ENCODE results near the gene RBM17. TPM values are rescaled to one million over a fixed set of nuclear protein-coding genes. Genes with fewer than 3 reads are reported as not detected.

Gene RBM17
- total and polyA plus RNA-seq, 2 of the 4 experiments (the other 2 are of a cell fraction) = 24.6 to 56.7 TPM

DNA sequence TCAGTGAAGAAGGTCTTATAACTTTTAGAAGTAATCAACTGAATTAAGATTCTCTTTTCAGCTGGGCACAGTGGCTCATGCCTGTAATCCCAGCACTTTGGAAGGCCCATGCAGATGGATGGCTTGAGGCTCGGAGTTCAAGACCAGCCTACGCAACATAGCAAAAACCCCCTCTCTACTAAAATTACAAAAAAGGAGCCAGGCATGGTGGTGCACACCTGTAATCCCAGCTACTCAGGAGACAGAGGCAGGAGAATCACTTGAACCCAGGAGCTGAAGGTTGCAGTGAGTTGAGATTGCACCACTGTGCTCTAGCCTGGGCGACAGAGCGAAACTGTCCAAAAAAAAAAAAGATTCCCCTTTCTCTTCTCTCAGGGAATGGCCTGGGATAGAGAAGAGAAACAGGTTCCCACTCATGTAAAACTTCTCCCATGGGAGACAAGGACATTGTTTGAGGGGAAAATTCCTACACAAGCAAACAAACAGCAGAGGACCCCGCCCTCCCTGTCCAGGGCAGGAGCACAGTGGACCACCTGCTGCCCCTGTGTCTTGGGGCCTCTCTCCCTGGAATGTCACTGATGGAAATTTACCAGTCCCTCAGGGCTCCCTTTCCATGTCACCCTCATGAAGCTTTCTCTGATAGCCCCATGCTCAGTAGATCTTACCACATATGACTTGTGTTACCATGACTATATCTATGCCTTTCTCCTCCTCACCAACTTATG lies 32.3 kb upstream of the RBM17 start:
- H3K27me3 ChIP-seq (ENCODE audit: control insufficient read depth, insufficient read depth, low read length) = peaks cover 19% of the 10 kb centered on the region
- H3K27ac ChIP-seq (ENCODE audit: insufficient read depth, low read length) = no peak overlapping the region
- no peak overlapping the region for H2BK20ac ChIP-seq (ENCODE audit: low read depth, low read length)
- H3K56ac ChIP-seq (ENCODE audit: extremely low read depth, insufficient read depth, low read length) = no peak overlapping the region
- H2AFZ ChIP-seq (replicated peaks; ENCODE audit: low read length, poor library complexity) = no peak overlapping the region
- TF ChIP-seq POLR2A (IDR thresholded peaks at IDR 0.05; ENCODE audit: low read depth, low read length) (no peak), CHD1 (IDR thresholded peaks at IDR 0.05; ENCODE audit: low read depth, low read length) (no peak), RFX5 (IDR thresholded peaks at IDR 0.05; ENCODE audit: low read depth, low read length) (no peak), CEBPB (IDR thresholded peaks at IDR 0.05; ENCODE audit: low read depth, low read length) (no peak), BHLHE40 (IDR thresholded peaks at IDR 0.05; ENCODE audit: low read depth, low read length) (no peak)
- TF ChIP-seq, protein P1, sequence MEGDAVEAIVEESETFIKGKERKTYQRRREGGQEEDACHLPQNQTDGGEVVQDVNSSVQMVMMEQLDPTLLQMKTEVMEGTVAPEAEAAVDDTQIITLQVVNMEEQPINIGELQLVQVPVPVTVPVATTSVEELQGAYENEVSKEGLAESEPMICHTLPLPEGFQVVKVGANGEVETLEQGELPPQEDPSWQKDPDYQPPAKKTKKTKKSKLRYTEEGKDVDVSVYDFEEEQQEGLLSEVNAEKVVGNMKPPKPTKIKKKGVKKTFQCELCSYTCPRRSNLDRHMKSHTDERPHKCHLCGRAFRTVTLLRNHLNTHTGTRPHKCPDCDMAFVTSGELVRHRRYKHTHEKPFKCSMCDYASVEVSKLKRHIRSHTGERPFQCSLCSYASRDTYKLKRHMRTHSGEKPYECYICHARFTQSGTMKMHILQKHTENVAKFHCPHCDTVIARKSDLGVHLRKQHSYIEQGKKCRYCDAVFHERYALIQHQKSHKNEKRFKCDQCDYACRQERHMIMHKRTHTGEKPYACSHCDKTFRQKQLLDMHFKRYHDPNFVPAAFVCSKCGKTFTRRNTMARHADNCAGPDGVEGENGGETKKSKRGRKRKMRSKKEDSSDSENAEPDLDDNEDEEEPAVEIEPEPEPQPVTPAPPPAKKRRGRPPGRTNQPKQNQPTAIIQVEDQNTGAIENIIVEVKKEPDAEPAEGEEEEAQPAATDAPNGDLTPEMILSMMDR (conservative IDR thresholded peaks at IDR 0.05; ENCODE audit: low read depth, low read length) = no peak
- no peak overlapping the region for H3K14ac ChIP-seq (replicated peaks; ENCODE audit: low read depth, low read length)
- no peaks in the 10 kb centered on the region for H3K79me1 ChIP-seq (ENCODE audit: low read depth in 1 of 2, low read length in 2 of 2)
- POLR2A ChIA-PET (ENCODE audit: unreplicated experiment) = no interaction called here
- no peak overlapping the region for H2AK5ac ChIP-seq (ENCODE audit: low read depth, low read length)
- H3K9ac ChIP-seq (ENCODE audit: low read depth, low read length) = no peak overlapping the region
- H4K5ac ChIP-seq (ENCODE audit: low read depth, low read length) = no peak overlapping the region
- no peak for DNase-seq
- H2BK5ac ChIP-seq (ENCODE audit: low read depth, low read length, poor library complexity, severe bottlenecking) = no peak overlapping the region
- WGBS, 2 experiments (ENCODE audit: extremely low coverage in 2 of 2, insufficient read length in 1 of 2) = 40% methylated on average over 1 of the region's 5 CpGs; no CpG with 5 or more reads in 1 of the 2 experiments
- in situ Hi-C loops (cut with MboI; ENCODE audit: low sequenced_read_pairs) = no loop called here
- CTCF ChIA-PET = no interaction called here
- H4K20me1 ChIP-seq (ENCODE audit: insufficient read depth, low read length) = no peaks in the 10 kb centered on the region
- no peak overlapping the region for H4K8ac ChIP-seq (ENCODE audit: low read depth in 2 of 2, low read length in 2 of 2)
- BruUV-seq (replicated peaks) = no TSS peak
- no peak overlapping the region for H3K18ac ChIP-seq (ENCODE audit: low read depth, low read length)
- intact Hi-C loops (cut with micrococcal nuclease) = no loop called here
- H3K4me2 ChIP-seq (ENCODE audit: low read depth, low read length) = no peak overlapping the region
- H3K4ac ChIP-seq (ENCODE audit: low read depth, low read length) = no peak overlapping the region
- H3K9me1 ChIP-seq (ENCODE audit: insufficient read depth, low read length) = no peaks in the 10 kb centered on the region
- H3K4me3 ChIP-seq (ENCODE audit: insufficient read depth, low read depth, low read length) = no peak overlapping the region
- dilution Hi-C loops (cut with HindIII; ENCODE audit: low sequenced_read_pairs, unreplicated experiment) = no loop called here
- H3K36me3 ChIP-seq (ENCODE audit: control insufficient read depth, insufficient read depth, low read length) = no peaks in the 10 kb centered on the region
- H2BK120ac ChIP-seq (ENCODE audit: low read depth, low read length) = no peak overlapping the region
- H3K9me3 ChIP-seq (ENCODE audit: control insufficient read depth, insufficient read depth, low read length) = no peaks in the 10 kb centered on the region
- no peak overlapping the region for H4K91ac ChIP-seq (ENCODE audit: insufficient read depth, low read depth, low read length)
- H3K23ac ChIP-seq (ENCODE audit: low read depth, low read length) = no peak overlapping the region
- no peak for ATAC-seq (ENCODE audit: low read depth)
- H3K4me1 ChIP-seq (ENCODE audit: control insufficient read depth, insufficient read depth, low read length) = no peaks in the 10 kb centered on the region
- H2AK9ac ChIP-seq (replicated peaks; ENCODE audit: low read depth, low read length, poor library complexity) = no peak overlapping the region
- H2BK15ac ChIP-seq (ENCODE audit: low read depth, low read length) = no peak overlapping the region

Measured in IMR-90 (cell line).